Measurements from ENCODE around the gene PBX4. TPM values are rescaled to one million over a fixed set of nuclear protein-coding genes. Genes with fewer than 3 reads are reported as not detected.

Gene PBX4
- total RNA-seq, 1 donor from 2014 or later: 0.53 TPM

DNA sequence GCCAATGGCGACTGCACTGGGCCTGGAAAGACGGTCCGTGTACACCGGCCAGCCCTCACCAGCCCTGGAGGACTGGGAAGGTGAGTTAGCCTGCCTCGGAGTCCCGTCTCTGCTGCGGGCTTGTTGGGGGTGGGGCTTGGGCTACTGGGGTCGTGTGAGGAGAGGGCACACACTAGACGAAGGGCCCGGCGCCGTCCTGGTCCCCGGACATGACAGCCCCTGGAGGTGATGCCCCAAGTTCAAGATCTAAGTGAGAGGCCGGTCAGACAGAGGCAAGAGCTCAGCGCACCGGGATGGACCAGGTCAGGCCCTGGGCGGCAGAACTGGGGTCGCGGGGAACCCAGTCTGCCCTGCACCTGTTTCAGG, 78.8 kb downstream of the PBX4 start:
- TF ChIP-seq, protein P1, sequence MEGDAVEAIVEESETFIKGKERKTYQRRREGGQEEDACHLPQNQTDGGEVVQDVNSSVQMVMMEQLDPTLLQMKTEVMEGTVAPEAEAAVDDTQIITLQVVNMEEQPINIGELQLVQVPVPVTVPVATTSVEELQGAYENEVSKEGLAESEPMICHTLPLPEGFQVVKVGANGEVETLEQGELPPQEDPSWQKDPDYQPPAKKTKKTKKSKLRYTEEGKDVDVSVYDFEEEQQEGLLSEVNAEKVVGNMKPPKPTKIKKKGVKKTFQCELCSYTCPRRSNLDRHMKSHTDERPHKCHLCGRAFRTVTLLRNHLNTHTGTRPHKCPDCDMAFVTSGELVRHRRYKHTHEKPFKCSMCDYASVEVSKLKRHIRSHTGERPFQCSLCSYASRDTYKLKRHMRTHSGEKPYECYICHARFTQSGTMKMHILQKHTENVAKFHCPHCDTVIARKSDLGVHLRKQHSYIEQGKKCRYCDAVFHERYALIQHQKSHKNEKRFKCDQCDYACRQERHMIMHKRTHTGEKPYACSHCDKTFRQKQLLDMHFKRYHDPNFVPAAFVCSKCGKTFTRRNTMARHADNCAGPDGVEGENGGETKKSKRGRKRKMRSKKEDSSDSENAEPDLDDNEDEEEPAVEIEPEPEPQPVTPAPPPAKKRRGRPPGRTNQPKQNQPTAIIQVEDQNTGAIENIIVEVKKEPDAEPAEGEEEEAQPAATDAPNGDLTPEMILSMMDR (IDR thresholded peaks at IDR 0.05; ENCODE audit: insufficient read depth, low read length, severe bottlenecking): no peak
- H3K36me3 ChIP-seq (ENCODE audit: control insufficient read depth, insufficient read depth, low read length): no peaks in the 10 kb centered on the region
- no peak for DNase-seq (ENCODE audit: low read depth)
- no peak overlapping the region for H3K4me3 ChIP-seq (ENCODE audit: low read depth, low read length)
- peaks cover 17% of the 10 kb centered on the region for H3K27me3 ChIP-seq (ENCODE audit: control insufficient read depth, insufficient read depth, low read length)
- FAIRE-seq: no peak

DNA sequence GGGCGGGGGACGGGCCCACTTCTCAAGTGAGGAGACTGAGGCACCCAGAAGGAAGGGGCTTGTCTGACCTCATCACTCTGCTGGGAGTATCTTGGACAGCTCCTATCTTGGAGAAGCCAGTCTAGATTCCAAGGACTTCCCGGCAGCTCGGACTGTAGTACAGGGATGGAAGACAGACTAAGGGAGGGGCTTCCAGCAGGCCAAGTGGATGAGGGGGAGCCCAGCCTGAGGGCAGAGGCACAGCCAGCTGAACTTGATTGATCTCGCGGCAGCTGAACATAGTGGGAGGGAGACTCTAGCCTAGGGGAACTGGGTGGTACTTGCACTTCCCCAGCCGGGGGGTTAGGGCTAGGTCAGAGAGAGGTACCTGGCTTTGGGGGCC, 79.7 kb downstream of the PBX4 start:
- no peak for FAIRE-seq
- H3K4me3 ChIP-seq (ENCODE audit: low read depth, low read length): no peak overlapping the region
- no peak for DNase-seq (ENCODE audit: low read depth)
- peaks cover 18% of the 10 kb centered on the region for H3K27me3 ChIP-seq (ENCODE audit: control insufficient read depth, insufficient read depth, low read length)
- TF ChIP-seq, protein P1 (IDR thresholded peaks at IDR 0.05; ENCODE audit: insufficient read depth, low read length, severe bottlenecking): no peak
- H3K36me3 ChIP-seq (ENCODE audit: control insufficient read depth, insufficient read depth, low read length): no peaks in the 10 kb centered on the region

DNA sequence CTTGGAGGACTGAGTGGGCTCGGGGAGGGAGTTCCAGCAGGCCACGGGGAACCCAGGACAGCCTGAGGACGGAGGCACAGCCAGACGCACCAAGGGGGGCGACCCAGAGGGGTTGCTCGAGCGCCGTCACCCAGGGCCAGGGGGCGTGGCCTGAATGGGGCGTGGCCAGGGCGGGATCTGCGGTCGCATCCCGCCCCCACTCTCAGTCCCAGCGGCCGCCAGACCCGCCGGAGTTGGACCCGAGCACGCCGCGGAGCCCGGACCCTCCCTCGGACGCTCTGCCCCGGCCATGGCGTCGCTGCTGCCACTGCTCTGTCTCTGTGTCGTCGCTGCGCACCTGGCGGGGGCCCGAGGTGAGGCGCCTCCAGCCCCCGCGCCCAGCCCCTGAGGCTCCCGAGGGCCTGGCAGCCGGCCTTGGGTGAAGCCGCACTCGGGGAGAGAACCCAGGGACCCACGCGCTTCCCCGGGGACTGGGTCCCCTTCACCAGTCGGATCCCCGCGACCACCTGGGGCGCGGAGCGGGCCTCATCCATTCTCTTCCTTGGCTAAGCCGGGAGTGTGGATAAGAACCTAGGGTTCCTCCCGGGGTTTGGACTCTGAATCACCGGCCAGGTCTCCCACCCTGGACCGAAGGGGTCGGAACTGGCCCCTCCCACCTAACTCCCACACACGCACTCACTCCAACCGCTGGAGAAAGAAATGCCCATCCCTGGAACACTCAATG, 80.3 kb downstream of the PBX4 start, which contains the start of gene CILP2:
Gene CILP2, plus strand, starts transcription at position 205 of the 724 bp plus-strand sequence. Its CDS starts 85 bp downstream, at position 290.
- TF ChIP-seq, protein P1 (IDR thresholded peaks at IDR 0.05; ENCODE audit: insufficient read depth, low read length, severe bottlenecking): no peak
- peak within 1 kb of the TSS; percentile 15 for H3K4me3 ChIP-seq (ENCODE audit: low read depth, low read length)
- peaks cover 18% of the 10 kb centered on the region for H3K27me3 ChIP-seq (ENCODE audit: control insufficient read depth, insufficient read depth, low read length)
- no peaks in the 10 kb centered on the region for H3K36me3 ChIP-seq (ENCODE audit: control insufficient read depth, insufficient read depth, low read length)
- FAIRE-seq (no peak), DNase-seq (ENCODE audit: low read depth) (no peak)

DNA sequence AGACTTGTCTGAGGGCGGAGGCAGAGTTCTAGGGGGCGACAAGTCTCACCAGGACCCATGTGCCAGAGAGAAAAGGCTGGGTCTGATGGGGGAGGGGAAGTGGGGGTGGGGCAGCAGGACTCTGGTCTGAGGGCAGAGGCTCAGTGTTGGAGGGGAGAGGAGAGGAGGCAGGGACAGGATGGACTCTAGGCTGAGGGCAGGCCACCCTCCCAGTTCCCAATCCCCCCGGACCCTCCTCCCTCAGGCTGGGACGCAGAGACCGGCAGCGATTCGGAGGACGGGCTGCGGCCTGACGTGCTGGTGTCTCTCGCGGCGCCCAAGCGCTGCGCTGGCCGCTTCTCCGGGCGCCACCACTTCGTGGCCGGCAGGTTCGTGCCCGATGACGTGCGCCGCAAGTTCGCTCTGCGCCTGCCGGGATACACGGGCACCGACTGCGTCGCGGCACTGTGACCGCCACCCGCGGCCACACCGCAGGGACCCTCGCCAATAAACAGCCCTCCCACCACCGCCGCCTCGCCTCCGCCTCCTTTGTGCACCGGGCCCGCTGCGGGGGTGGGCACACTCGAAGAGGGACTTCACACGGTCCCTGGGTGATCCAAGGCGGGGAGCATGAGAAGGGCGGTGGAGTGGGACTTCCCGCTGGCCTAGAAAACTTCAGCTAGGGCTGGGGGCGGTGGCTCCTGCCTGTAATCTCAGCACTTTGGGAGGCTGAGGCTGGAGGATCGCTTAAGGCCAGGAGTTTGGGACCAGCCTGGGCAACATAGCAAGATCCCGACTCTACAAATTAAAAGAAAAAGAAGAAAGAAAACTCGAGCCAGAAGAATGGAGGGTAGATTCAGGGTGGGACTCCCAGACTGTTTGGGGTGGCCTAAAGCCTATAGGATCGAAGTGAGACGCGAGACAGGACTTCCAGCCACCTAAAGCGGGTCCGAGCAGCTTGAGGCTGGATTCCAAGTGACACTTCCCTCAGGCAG, 81.1 kb downstream of the PBX4 start:
- H3K4me3 ChIP-seq (ENCODE audit: low read depth, low read length): no peak overlapping the region

DNA sequence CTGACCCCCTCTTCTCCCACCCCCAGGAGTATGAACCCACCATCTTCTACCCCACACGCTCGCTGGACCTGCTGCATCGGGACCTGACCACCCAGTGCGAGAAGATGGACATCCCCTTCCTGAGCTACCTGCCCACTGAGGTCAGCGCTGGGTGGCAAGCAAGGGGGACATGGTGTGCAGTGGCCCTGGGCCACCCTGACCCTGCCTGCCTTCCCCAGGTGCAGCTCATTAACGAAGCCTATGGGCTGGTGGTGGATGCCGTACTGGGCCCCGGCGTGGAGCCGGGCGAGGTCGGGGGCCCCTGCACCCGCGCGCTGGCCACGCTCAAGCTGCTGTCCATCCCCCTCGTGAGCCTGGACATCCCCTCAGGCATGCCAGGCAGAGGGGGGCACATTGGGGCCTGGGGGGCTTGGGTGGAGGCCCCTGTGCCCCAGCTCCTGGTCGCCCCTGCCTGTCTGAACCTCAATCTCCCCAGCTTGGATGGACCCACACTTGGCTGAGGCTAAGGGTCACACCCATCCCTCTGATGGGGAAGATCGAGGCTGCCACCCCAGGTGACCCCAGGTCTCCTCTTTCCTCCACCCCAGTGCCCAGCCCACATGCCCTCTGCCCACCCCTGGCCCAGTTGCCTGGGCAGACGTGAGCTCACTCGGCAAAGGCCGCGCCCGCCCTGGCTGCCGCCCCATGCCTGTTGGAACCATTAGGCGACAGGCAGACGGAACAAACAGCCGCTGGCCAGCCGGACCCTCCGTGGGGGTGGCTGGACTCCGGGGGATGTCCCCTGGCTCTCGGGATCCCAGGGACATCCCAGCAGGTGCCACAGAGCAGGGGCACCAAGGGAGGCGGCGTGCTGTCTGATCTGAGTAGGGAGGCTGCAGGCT, 82.9 kb downstream of the PBX4 start:
- TF ChIP-seq, protein P1 (IDR thresholded peaks at IDR 0.05; ENCODE audit: insufficient read depth, low read length, severe bottlenecking): no peak
- FAIRE-seq: no peak
- H3K4me3 ChIP-seq (ENCODE audit: low read depth, low read length): no peak overlapping the region
- no peaks in the 10 kb centered on the region for H3K36me3 ChIP-seq (ENCODE audit: control insufficient read depth, insufficient read depth, low read length)
- no peak for DNase-seq (ENCODE audit: low read depth)
- H3K27me3 ChIP-seq (ENCODE audit: control insufficient read depth, insufficient read depth, low read length): peaks cover 18% of the 10 kb centered on the region

More for the DNA sequence above, 81.1 kb downstream of the PBX4 start:
- Histone ChIP-seq H3K36me3 (ENCODE audit: control insufficient read depth, insufficient read depth, low read length) (no peaks in the 10 kb centered on the region), H3K27me3 (ENCODE audit: control insufficient read depth, insufficient read depth, low read length) (peaks cover 18% of the 10 kb centered on the region)
- TF ChIP-seq, protein P1 (IDR thresholded peaks at IDR 0.05; ENCODE audit: insufficient read depth, low read length, severe bottlenecking): no peak
- DNase-seq (ENCODE audit: low read depth) (no peak), FAIRE-seq (no peak)
